Stimulated activated CD8-positive, alpha-beta memory T cell treated with anti-CD3 and anti-CD28 coated beads, Interleukin-4, amount 100 ng/mL, for 4 hours (primary cell): Measurements from ENCODE around the gene COX8A.
"Not testable (repeated sequence)": the region's sequence is repeated elsewhere in the genome, so short reads cannot be mapped to it uniquely, and the experiment has no call there.

Experiments used
- DNase-seq, 2 donors: peaks; one replicate each; pipeline ENCODE4 v3.0.0-alpha.2; 2020; ENCODE audit warnings: low read depth in 2 of 2, low spot score in 1 of 2

Gene COX8A

GRCh38 chr11:63969461-63969860 lies 5.0 kb upstream of the COX8A start:
- DNase-seq, result no peak

- no peak for DNase-seq
Observed at GRCh38 chr11:63970902-63971301, 3.5 kb upstream of the COX8A start.

GRCh38 chr11:63973912-63974258 lies 535 bp upstream of the COX8A start:
- not testable (repeated sequence) for DNase-seq

DNA sequence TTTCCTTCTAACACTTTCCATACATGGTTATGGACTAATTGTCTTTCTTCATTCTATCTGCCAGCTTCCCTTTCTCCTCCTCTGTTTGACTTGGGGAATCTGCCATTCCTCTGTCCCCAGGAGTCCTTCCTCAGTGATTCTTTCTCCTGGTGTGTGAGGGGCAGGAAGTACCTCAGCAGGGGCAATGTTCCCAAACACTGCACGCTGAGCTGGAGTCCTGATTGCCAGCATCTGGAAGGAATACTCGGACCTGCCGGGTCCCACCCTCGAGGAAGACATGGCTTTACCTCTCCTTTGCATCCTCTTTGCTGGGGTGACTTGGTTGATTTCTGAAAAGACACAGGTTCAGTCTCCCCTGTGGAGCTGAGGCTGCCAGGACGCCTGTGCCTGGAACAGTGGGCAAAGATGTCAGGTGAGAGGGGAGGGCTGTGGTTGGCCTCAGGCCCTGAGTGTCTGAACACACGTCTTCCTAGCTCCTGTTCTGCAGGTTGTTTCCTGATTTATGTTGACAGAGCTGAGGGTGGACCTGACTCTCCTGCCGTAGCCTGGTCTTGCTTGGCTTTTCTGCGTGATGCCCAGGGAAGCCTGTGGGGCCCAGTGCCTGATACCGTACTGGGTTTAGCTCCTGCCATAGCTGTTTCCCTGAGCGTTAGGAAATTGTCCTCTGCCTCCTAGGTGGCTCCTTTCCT lies 4.3 kb downstream of the COX8A start:
- DNase-seq, result no peak

GRCh38 chr11:63979426-63979825 lies 5.0 kb downstream of the COX8A start:
- DNase-seq, result no peak

DNA sequence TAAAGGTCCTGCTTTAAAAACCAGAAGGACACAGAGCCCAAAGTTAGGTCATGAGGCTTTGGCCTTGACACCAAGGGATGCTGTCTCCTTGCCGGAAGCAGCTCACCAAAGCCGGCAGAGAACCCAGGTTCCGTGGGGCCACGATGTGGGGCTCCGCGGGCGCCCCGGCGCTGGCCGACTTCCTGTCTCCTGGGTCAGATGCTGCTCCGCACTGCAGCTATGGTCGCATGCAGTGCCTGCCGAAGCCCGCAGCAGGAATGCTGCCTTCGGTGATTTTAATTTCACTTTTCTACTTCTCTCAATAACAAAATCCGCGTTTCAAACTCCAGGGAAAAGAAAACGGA lies 11.4 kb downstream of the COX8A start:
- DNase-seq, result no peak

- DNase-seq, result peak; percentile 67 to 77
Observed at GRCh38 chr11:63986156-63986931, 11.9 kb downstream of the COX8A start, which contains the start of gene OTUB1. OTUB1 (plus strand) TSS chr11:63986438; CDS start chr11:63986457, 19 bp downstream.

- DNase-seq, result no peak
Observed at GRCh38 chr11:63986932-63987513, 12.6 kb downstream of the COX8A start.

GRCh38 chr11:63991558-63991957 lies 17.1 kb downstream of the COX8A start:
- DNase-seq, result no peak

- DNase-seq, result no peak
Observed at GRCh38 chr11:63993100-63993499, 18.7 kb downstream of the COX8A start.

DNA sequence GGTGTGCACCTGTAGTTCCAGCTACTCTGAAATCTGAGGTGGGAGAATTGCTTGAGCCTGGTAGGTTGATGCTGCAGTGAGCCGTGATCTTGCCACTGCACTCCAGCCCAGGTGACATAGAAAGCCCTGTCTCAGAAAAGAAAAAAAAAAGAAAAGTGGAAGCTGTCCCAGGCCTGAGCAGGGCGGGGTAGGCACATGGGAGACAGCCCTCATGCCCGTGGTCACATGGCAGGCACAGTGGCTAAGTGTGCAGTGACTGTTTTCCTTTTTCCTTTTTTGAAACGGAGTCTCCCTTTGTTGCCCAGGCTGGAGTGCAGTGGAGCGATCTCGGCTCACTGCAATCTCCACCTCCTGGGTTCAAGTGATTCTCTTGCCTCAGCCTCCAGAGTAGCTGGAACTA lies 19.6 kb downstream of the COX8A start:
- DNase-seq, result no peak

DNA sequence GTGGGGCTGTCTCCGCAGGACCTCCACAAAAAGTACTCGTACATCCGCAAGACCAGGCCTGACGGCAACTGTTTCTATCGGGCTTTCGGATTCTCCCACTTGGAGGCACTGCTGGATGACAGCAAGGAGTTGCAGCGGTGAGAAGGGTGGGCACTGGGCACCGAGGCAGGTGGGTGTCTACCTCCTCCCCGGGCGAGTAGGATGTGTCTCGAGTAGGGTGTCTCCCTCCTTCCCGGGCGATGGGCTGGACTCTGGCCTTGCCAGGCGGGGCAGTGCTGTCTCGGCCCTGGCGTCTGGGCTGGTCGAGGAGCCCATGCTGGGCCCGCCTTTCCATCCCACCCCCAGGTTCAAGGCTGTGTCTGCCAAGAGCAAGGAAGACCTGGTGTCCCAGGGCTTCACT lies 22.1 kb downstream of the COX8A start:
- DNase-seq, result no peak

GRCh38 chr11:63997104-63997700 lies 22.8 kb downstream of the COX8A start:
- DNase-seq, result no peak

- no peak for DNase-seq
Observed at GRCh38 chr11:63997801-63998337, 23.4 kb downstream of the COX8A start.

- no peak for DNase-seq
Observed at GRCh38 chr11:63998558-63999348, 24.3 kb downstream of the COX8A start.

DNA sequence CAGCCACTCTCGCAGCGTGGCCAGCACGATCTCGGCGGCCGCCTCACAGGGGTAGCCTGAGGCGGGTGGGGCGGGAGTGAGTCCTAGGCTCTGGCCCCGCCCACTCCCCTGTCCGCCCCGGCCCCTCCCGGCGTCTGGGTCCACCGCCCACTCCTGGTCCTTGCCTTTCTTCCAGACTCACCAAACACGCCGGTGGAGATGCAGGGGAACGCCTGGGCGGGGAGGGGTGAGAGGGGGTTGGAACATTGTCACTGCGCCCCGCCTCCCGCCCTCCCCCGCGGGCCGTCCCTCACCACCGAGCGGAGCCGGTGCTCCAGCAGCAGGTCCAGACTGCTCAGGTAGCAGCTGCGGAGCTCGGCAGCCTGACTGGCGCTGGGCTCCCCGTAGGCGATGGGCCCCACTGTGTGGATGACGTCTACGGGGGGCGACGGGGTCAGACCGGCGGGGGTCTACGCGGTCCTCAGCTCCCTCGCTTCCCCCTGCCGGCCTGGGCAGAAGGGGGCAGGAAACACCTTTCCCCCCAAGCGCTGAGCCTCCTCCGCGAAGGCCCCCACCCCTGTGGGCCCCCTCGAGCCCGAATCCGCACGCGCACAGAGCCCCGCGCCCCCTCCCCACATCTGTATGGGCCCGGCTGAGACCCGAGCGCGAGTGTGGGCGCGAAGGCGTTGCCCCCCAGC lies 25.1 kb downstream of the COX8A start:
- DNase-seq, result peak; percentile 25 to 44

- DNase-seq, result peak; percentile 27 to 34
Observed at GRCh38 chr11:64000026-64000739, 25.8 kb downstream of the COX8A start.

DNA sequence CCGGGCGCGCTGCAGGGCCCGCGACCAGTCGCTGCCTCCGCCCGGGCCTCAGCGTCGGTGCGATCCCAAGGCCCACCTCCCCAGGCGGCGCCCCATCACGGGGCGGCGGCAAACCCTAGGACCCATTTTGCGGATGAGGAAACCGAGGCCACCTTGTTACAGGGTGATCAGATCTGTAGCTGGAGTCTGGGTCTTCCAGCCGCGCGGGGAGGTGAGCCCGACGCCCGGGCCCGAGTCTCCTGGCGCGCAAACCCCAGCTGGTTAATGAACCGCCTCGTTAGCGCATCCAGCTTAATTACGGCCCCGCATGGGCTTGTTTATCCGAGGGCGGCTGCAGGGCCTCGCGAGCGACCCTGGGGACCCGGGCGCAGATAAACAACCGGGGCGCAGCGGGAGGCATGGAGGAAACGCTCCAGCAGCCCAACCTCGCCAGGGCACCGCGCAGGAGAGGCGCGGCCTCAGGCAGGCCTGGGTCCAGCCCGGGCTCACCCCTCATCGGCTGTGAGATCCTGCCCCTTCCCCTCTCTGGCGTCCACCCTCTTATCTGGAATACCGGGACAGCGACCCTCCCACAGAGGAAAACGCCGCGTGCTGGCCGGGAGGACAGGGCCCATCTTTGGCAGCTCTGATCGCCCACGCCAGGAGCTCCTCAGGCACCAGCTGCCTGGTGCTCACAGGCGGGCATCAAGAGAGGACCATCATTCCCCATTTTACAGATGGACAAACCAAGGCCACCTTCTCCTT lies 26.5 kb downstream of the COX8A start:
- no peak for DNase-seq
